NCI-H82 (cell line): Measurements from ENCODE around the gene C16orf74.
A peak's percentile ranks its signal among the peaks of the same experiment; 100 is the strongest.

Experiments used
- DNase-seq: peaks from one replicate; lab custom pipeline; 2025; lab: John Stamatoyannopoulos, UW

The C16orf74 gene

GRCh38 chr16:85695196-85696128 is 55.4 kb downstream of the C16orf74 start:
- peak; percentile 39 for DNase-seq

GRCh38 chr16:85690469-85691064 is 60.3 kb downstream of the C16orf74 start:
- peak; percentile 52 for DNase-seq

GRCh38 chr16:85689950-85690320 is 61.0 kb downstream of the C16orf74 start:
- no peak for DNase-seq

- peak; percentile 55 for DNase-seq
Observed at GRCh38 chr16:85689285-85689949, 61.5 kb downstream of the C16orf74 start.

- DNase-seq = peak; percentile 97
Observed at GRCh38 chr16:85688586-85689284, 62.2 kb downstream of the C16orf74 start, which contains the start of gene GINS2. GINS2 (minus strand) TSS chr16:85688954; CDS start chr16:85688898, 56 bp downstream.

GRCh38 chr16:85687651-85688471 is 63.0 kb downstream of the C16orf74 start:
- DNase-seq = peak; percentile 22

- DNase-seq = peak; percentile 19
Observed at GRCh38 chr16:85686912-85687591, 63.8 kb downstream of the C16orf74 start.

- DNase-seq = no peak
Observed at GRCh38 chr16:85685251-85685650, 65.6 kb downstream of the C16orf74 start.

GRCh38 chr16:85683363-85683762 is 67.5 kb downstream of the C16orf74 start:
- DNase-seq = no peak

- no peak for DNase-seq
Observed at GRCh38 chr16:85682516-85682915, 68.4 kb downstream of the C16orf74 start.

GRCh38 chr16:85681255-85681654 is 69.6 kb downstream of the C16orf74 start:
- no peak for DNase-seq

GRCh38 chr16:85680352-85680944 is 70.4 kb downstream of the C16orf74 start:
- no peak for DNase-seq

GRCh38 chr16:85679870-85680269 is 71.0 kb downstream of the C16orf74 start:
- DNase-seq = no peak

GRCh38 chr16:85678821-85679220 is 72.1 kb downstream of the C16orf74 start:
- DNase-seq = no peak

GRCh38 chr16:85678016-85678415 is 72.9 kb downstream of the C16orf74 start:
- peak; percentile 32 for DNase-seq

GRCh38 chr16:85677383-85677967 is 73.4 kb downstream of the C16orf74 start:
- peak; percentile 74 for DNase-seq

GRCh38 chr16:85676466-85676865 is 74.4 kb downstream of the C16orf74 start:
- no peak for DNase-seq

GRCh38 chr16:85675251-85675874 is 75.5 kb downstream of the C16orf74 start:
- DNase-seq = peak; percentile 59

- no peak for DNase-seq
Observed at GRCh38 chr16:85674828-85675227, 76.1 kb downstream of the C16orf74 start.
